HuH-7 (cell line): ENCODE results near the gene ADGRA3.
A peak's percentile ranks its signal among the peaks of the same experiment; 100 is the strongest.

Experiments used
- DNase-seq: peaks from one replicate; pipeline ENCODE4 v3.0.0; 2011; ENCODE audit warnings: low spot score

ADGRA3 gene

GRCh38 chr4:22363787-22364186, 152.1 kb downstream of the ADGRA3 start:
- no peak for DNase-seq

- no peak for DNase-seq
Observed at GRCh38 chr4:22363036-22363435, 152.8 kb downstream of the ADGRA3 start.

DNA sequence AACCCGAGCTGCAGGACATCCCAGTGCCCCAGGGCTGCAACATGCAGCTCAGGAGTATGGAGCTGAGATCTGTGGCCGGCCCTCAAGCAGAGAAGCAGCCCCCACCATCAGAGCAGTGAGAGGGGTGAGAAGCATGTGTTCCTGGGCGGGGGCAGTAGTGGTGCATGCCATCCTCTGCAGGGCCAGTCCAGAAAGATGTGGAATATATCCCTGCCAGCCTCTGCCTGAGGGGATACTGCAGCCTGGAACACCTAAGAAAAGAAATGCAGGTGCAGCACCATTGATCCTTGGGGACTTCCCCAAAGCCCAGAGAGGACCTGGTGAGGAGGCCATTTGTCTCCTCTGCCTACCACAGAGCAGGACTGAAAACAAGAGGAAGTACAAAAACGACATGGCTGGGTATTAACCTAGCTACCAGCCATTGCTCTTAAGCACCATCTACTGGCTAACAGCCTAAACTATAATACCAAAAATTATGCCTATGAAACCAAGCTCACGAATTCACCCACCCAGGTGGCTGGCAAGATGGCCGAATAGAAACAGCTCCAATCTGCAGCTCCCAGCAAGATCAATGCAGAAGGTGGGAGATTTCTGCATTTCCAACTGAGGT, 158.8 kb downstream of the ADGRA3 start:
- peak; percentile 18 for DNase-seq

- DNase-seq, result no peak
Observed at GRCh38 chr4:22348410-22348809, 167.5 kb downstream of the ADGRA3 start.

DNA sequence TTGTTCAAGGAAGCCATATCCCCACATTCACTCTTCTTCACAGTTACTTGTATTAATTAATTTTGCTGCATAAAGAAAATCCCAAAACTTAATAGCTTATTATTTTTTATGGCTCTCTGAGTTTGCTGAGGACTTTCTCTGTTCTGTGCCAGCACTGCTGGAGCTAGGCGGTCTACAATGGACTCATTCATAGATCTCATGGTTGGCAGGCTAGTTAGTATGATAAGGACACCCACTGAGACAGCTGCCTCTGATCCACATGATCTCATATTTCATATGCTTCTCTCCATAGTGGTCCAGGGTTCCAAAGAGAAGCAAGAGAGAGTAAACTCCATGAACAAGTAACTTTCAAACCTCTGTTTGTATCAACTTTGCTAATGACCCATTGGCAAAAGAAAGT, 170.2 kb downstream of the ADGRA3 start:
- DNase-seq, result no peak

GRCh38 chr4:22345055-22345454, 170.8 kb downstream of the ADGRA3 start:
- no peak for DNase-seq

DNA sequence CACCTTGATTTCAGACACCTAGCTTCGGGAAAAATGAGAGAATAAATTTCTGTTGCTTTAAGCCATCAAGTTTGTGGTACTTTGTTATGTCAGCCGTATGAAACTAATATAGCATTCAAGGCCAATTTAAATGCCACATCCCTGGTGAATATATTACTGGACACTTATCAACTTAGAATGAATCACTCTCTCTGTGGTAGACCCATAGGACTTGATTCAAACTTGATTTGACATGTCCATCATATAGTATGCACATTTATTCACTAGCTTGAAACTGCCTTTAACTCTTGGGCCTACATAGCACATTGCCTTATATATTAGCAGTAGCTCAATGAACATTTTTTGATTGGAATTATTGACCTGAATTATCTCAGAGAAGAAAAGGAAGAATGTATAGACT, 172.3 kb downstream of the ADGRA3 start:
- no peak for DNase-seq

GRCh38 chr4:22339491-22339890, 176.4 kb downstream of the ADGRA3 start:
- DNase-seq, result no peak

DNA sequence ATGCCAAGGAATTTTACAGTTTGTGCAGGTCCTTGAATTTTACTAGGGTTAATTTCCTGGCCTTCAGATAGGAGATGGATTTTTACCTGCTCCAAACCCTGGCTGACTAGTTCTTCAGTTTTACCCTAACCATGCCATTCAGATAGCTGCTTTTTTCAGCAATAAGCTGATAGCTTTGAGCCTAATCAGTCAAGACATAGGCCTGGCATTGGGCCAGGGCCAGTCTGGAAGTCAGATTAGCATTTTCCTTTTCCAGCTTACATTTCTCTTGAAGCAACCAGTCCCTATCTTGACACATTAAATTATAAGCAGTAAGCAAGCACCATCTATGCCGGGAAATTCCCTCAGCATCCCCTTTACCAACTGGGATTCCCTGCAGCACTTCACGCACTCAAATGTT, 177.1 kb downstream of the ADGRA3 start:
- no peak for DNase-seq
